ENCODE results near the gene HPGD. TPM values are rescaled to one million over a fixed set of nuclear protein-coding genes. Genes with fewer than 3 reads are reported as not detected.

HPGD gene
- total RNA-seq, 1 experiment from 2014 or later: 0.66 TPM

DNA sequence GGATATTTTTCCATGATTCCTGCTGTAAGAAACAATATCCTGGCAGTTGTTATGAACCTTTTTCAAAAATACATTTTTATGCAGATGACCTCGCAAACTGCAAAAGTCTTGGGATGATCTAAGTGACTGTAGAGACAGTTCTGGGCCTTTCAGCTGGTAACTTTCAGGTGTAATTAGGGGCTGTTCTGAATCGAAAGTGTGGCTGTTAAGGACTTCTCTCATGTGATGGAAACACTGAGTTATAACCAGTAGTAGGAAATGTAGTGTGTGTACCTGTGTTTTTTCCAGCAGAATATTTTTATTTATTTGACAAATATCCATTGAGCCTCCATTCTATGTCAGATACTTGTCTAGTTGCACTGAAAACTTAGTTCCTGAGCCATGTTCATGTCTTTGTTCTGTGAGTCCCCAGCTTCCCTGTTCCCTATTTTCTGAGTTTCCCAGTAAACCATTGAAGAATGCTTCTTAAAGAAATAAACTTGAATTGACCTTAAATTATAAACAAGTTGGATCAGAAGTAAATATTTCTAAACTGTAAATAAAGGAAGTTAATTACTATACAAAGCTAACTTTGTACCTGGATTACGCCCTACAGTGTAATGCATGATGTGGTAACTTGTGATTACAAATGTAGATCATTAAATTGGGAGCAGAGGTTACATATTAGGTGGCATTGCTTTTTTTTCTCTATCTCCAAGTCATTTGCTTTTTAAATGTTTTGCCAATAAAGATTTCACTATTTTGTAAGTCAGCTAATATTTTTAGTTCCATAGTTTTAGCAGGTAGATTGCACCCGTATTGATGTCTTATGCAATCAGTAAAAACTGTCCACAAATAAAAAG is 33.7 kb upstream of the HPGD start:
- Histone ChIP-seq H3K9ac (ENCODE audit: low read length) (no peak overlapping the region), H2AFZ (ENCODE audit: low read depth, low read length, poor library complexity, severe bottlenecking) (no peak overlapping the region), H3K27me3 (ENCODE audit: insufficient read depth, low read length) (no peaks in the 10 kb centered on the region), H4K20me1 (ENCODE audit: insufficient read depth) (no peaks in the 10 kb centered on the region), H3K36me3 (ENCODE audit: control insufficient read depth in 1 of 2, insufficient read depth in 2 of 2, low read length in 2 of 2) (no peaks in the 10 kb centered on the region), H3K9me3 (ENCODE audit: control insufficient read depth in 1 of 2, insufficient read depth in 1 of 2, low read depth in 1 of 2, low read length in 2 of 2) (no peaks in the 10 kb centered on the region), H3K79me2 (ENCODE audit: insufficient read depth, low read length) (no peaks in the 10 kb centered on the region), H3K27ac (ENCODE audit: low read depth, low read length) (no peak overlapping the region), H3K4me1 (ENCODE audit: control insufficient read depth in 1 of 2, insufficient read depth in 2 of 2, low read length in 2 of 2) (no peaks in the 10 kb centered on the region), H3K4me3 (replicated peaks in 1 of 2; ENCODE audit: low read depth in 1 of 2, low read length in 2 of 2) (no peak overlapping the region), H3K9me2 (ENCODE audit: insufficient read depth) (no peaks in the 10 kb centered on the region), H3K4me2 (ENCODE audit: low read length) (no peak overlapping the region)
- ChIA-PET RAD21 (ENCODE audit: low non-redundant PET in 1 of 2, low total read pairs in 2 of 2, uncharacterized antibody in 2 of 2, unreplicated experiment in 2 of 2) (no interaction called here), CTCF (no interaction called here), POLR2A (no interaction called here)
- intact Hi-C loops (cut with micrococcal nuclease): no loop called here
- ATAC-seq: no peak
- DNase-seq (ENCODE audit: low read depth, low spot score): no peak
- BruUV-seq (replicated peaks): no TSS peak
- TF ChIP-seq EGR1 (IDR thresholded peaks at IDR 0.05; ENCODE audit: low read depth): no peak
- no peak for TF ChIP-seq YY1 (IDR thresholded peaks at IDR 0.05; ENCODE audit: extremely low read depth, insufficient replicate concordance, low read depth, low read length)
- TF ChIP-seq, protein P1, sequence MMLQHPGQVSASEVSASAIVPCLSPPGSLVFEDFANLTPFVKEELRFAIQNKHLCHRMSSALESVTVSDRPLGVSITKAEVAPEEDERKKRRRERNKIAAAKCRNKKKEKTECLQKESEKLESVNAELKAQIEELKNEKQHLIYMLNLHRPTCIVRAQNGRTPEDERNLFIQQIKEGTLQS (IDR thresholded peaks at IDR 0.05): no peak
- no peak for TF ChIP-seq EZH2 (IDR thresholded peaks at IDR 0.05)
- no peak for TF ChIP-seq ZNF274 (IDR thresholded peaks at IDR 0.05; ENCODE audit: low read depth, low read length)
- TF ChIP-seq RAD21 (IDR thresholded peaks at IDR 0.05; ENCODE audit: low read depth): no peak
- TF ChIP-seq, protein P2, sequence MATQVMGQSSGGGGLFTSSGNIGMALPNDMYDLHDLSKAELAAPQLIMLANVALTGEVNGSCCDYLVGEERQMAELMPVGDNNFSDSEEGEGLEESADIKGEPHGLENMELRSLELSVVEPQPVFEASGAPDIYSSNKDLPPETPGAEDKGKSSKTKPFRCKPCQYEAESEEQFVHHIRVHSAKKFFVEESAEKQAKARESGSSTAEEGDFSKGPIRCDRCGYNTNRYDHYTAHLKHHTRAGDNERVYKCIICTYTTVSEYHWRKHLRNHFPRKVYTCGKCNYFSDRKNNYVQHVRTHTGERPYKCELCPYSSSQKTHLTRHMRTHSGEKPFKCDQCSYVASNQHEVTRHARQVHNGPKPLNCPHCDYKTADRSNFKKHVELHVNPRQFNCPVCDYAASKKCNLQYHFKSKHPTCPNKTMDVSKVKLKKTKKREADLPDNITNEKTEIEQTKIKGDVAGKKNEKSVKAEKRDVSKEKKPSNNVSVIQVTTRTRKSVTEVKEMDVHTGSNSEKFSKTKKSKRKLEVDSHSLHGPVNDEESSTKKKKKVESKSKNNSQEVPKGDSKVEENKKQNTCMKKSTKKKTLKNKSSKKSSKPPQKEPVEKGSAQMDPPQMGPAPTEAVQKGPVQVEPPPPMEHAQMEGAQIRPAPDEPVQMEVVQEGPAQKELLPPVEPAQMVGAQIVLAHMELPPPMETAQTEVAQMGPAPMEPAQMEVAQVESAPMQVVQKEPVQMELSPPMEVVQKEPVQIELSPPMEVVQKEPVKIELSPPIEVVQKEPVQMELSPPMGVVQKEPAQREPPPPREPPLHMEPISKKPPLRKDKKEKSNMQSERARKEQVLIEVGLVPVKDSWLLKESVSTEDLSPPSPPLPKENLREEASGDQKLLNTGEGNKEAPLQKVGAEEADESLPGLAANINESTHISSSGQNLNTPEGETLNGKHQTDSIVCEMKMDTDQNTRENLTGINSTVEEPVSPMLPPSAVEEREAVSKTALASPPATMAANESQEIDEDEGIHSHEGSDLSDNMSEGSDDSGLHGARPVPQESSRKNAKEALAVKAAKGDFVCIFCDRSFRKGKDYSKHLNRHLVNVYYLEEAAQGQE (IDR thresholded peaks at IDR 0.05; ENCODE audit: low read depth): no peak
- no peak for TF ChIP-seq JUND (IDR thresholded peaks at IDR 0.05)
- TF ChIP-seq, protein P3, sequence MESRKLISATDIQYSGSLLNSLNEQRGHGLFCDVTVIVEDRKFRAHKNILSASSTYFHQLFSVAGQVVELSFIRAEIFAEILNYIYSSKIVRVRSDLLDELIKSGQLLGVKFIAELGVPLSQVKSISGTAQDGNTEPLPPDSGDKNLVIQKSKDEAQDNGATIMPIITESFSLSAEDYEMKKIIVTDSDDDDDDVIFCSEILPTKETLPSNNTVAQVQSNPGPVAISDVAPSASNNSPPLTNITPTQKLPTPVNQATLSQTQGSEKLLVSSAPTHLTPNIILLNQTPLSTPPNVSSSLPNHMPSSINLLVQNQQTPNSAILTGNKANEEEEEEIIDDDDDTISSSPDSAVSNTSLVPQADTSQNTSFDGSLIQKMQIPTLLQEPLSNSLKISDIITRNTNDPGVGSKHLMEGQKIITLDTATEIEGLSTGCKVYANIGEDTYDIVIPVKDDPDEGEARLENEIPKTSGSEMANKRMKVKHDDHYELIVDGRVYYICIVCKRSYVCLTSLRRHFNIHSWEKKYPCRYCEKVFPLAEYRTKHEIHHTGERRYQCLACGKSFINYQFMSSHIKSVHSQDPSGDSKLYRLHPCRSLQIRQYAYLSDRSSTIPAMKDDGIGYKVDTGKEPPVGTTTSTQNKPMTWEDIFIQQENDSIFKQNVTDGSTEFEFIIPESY (IDR thresholded peaks at IDR 0.05; ENCODE audit: extremely low read depth, insufficient replicate concordance, low read length): no peak
- no peak for TF ChIP-seq SRF (IDR thresholded peaks at IDR 0.05; ENCODE audit: low read depth)
- no peak for TF ChIP-seq FOSL1 (IDR thresholded peaks at IDR 0.05; ENCODE audit: low read depth)
- TF ChIP-seq, protein P4, sequence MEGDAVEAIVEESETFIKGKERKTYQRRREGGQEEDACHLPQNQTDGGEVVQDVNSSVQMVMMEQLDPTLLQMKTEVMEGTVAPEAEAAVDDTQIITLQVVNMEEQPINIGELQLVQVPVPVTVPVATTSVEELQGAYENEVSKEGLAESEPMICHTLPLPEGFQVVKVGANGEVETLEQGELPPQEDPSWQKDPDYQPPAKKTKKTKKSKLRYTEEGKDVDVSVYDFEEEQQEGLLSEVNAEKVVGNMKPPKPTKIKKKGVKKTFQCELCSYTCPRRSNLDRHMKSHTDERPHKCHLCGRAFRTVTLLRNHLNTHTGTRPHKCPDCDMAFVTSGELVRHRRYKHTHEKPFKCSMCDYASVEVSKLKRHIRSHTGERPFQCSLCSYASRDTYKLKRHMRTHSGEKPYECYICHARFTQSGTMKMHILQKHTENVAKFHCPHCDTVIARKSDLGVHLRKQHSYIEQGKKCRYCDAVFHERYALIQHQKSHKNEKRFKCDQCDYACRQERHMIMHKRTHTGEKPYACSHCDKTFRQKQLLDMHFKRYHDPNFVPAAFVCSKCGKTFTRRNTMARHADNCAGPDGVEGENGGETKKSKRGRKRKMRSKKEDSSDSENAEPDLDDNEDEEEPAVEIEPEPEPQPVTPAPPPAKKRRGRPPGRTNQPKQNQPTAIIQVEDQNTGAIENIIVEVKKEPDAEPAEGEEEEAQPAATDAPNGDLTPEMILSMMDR (IDR thresholded peaks at IDR 0.05 in 2 of 3, conservative IDR thresholded peaks at IDR 0.05 in 1 of 3; ENCODE audit: borderline replicate concordance in 1 of 3, insufficient read depth in 1 of 3, low read depth in 2 of 3, low read length in 2 of 3): no peak
- TF ChIP-seq ZFX (IDR thresholded peaks at IDR 0.05): no peak
- TF ChIP-seq, protein P5, sequence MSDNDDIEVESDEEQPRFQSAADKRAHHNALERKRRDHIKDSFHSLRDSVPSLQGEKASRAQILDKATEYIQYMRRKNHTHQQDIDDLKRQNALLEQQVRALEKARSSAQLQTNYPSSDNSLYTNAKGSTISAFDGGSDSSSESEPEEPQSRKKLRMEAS (IDR thresholded peaks at IDR 0.05): no peak
- no peak for TF ChIP-seq EZH2phosphoT487 (IDR thresholded peaks at IDR 0.05; ENCODE audit: borderline replicate concordance)
- no peak for TF ChIP-seq CBX3 (IDR thresholded peaks at IDR 0.05; ENCODE audit: low read depth)

Data from HCT116 (cell line).